AG04450 (cell line): Measurements from ENCODE around the gene INSYN1. TPM values are rescaled to one million over a fixed set of nuclear protein-coding genes. Genes with fewer than 3 reads are reported as not detected.

ENCODE experiments used
- CTCF ChIA-PET: fragments of 300-600, 350-600 bp; formaldehyde crosslinking; extraction: SDS; loops from one replicate; lab custom pipeline; 2022; ENCODE audit warnings: antibody characterized with exemption, inconsistent platforms; lab: Charles Lee
- POLR2A ChIA-PET: fragments of 350-600 bp; formaldehyde crosslinking; extraction: SDS; loops from one replicate; lab custom pipeline; 2021; ENCODE audit warnings: antibody characterized with exemption, inconsistent platforms; lab: Yijun Ruan, JAX
- DNase-seq: peaks from one replicate; pipeline ENCODE4 v3.0.0-alpha.2; 2011; ENCODE audit warnings: low read depth, low spot score
- H3K27ac ChIP-seq: one replicate; pipeline ENCODE4 v1.5.1; 2012; ENCODE audit warnings: low read depth, low read length, control low read depth
- H3K27me3 ChIP-seq: one replicate; pipeline ENCODE4 v1.6.0; 2012; ENCODE audit warnings: low read length; ENCODE audit not compliant: control insufficient read depth, insufficient read depth
- H3K4me3 ChIP-seq: 2 replicates; pipeline ENCODE4 v1.5.1; 2011; ENCODE audit warnings: mild to moderate bottlenecking, low read depth, low read length, control low read depth
- H3K9me3 ChIP-seq: 2 replicates; pipeline ENCODE4 v1.5.1; 2012; ENCODE audit warnings: low read length; ENCODE audit not compliant: control insufficient read depth, insufficient read depth
- CTCF ChIP-seq: IDR thresholded peaks from 2 replicates; pipeline ENCODE4 v1.5.1; 2011; ENCODE audit warnings: low read depth, low read length, control low read depth, inconsistent platforms
- polyA plus RNA-seq: library from polyadenylated mRNA; depleted of rRNA; stranded (reverse); fragments of >200 nt; gene quantifications from 2 replicates; pipeline ENCODE4 v1.2.3, GENCODE V29; 2011

The INSYN1 gene
- polyA plus RNA-seq, 1 experiment, result 0.29 TPM

GRCh38 chr15:73752806-73753193 is 351 bp downstream of the INSYN1 start:
- no peak for TF ChIP-seq CTCF
- CTCF ChIA-PET, result no interaction called here
- Histone ChIP-seq H3K27ac (no peak overlapping the region), H3K4me3 (peak overlapping the region; percentile 41), H3K9me3 (no peaks in the 10 kb centered on the region), H3K27me3 (peaks cover 60% of the 10 kb centered on the region)
- DNase-seq, result no peak
- POLR2A ChIA-PET, result no interaction called here

GRCh38 chr15:73751899-73752805 is 999 bp downstream of the INSYN1 start:
- TF ChIP-seq CTCF, result no peak
- POLR2A ChIA-PET, result no interaction called here
- no peak for DNase-seq
- CTCF ChIA-PET, result no interaction called here
- Histone ChIP-seq H3K27ac (no peak overlapping the region), H3K4me3 (peak overlapping the region; percentile 41), H3K27me3 (peaks cover 60% of the 10 kb centered on the region), H3K9me3 (no peaks in the 10 kb centered on the region)

- H3K27me3 ChIP-seq, result peaks cover 63% of the 10 kb centered on the region
- DNase-seq, result no peak
- ChIA-PET POLR2A (no interaction called here), CTCF (no interaction called here)
- no peak overlapping the region for H3K4me3 ChIP-seq
- H3K9me3 ChIP-seq, result no peaks in the 10 kb centered on the region
- H3K27ac ChIP-seq, result no peak overlapping the region
- TF ChIP-seq CTCF, result no peak
These were observed 1.6 kb downstream of the INSYN1 start for GRCh38 chr15:73751511-73751898.

- Histone ChIP-seq H3K4me3 (no peak overlapping the region), H3K9me3 (no peaks in the 10 kb centered on the region), H3K27me3 (peaks cover 65% of the 10 kb centered on the region), H3K27ac (no peak overlapping the region)
- ChIA-PET POLR2A (no interaction called here), CTCF (no interaction called here)
- no peak for DNase-seq
- no peak for TF ChIP-seq CTCF
These were observed 2.2 kb downstream of the INSYN1 start for GRCh38 chr15:73750951-73751350.

- H3K9me3 ChIP-seq, result no peaks in the 10 kb centered on the region
- no peak overlapping the region for H3K27ac ChIP-seq
- no peak for DNase-seq
- CTCF ChIA-PET, result no interaction called here
- H3K4me3 ChIP-seq, result no peak overlapping the region
- TF ChIP-seq CTCF, result no peak
- H3K27me3 ChIP-seq, result peaks cover 65% of the 10 kb centered on the region
- POLR2A ChIA-PET, result no interaction called here
These were observed 2.7 kb downstream of the INSYN1 start for GRCh38 chr15:73750438-73750837.
